Progenitor cell of endocrine pancreas (in vitro differentiated cells): ENCODE results near the gene TRIM41. TPM values are rescaled to one million over a fixed set of nuclear protein-coding genes. Genes with fewer than 3 reads are reported as not detected.

ENCODE experiments used
- DNase-seq: peaks from one replicate; pipeline ENCODE4 v3.0.0; 2021; ENCODE audit warnings: low spot score; ENCODE audit not compliant: unreplicated experiment
- H3K27ac Mint-ChIP-seq: 2 replicates; pipeline ENCODE4 v1.8.0; 2021; ENCODE audit warnings: mild to moderate bottlenecking, moderate library complexity, mixed read lengths
- H3K27me3 Mint-ChIP-seq: 2 replicates; pipeline ENCODE4 v1.8.0; 2021; ENCODE audit warnings: mixed read lengths
- H3K36me3 Mint-ChIP-seq: 2 replicates; pipeline ENCODE4 v1.8.0; 2022; ENCODE audit warnings: mixed read lengths; ENCODE audit not compliant: insufficient read depth
- H3K4me1 Mint-ChIP-seq: 2 replicates; pipeline ENCODE4 v1.8.0; 2021; ENCODE audit warnings: low read depth, mixed read lengths
- H3K4me3 Mint-ChIP-seq: 2 replicates; pipeline ENCODE4 v1.8.0; 2021; ENCODE audit warnings: low read depth, mild to moderate bottlenecking, moderate library complexity, mixed read lengths
- H3K9me3 Mint-ChIP-seq: 2 replicates; pipeline ENCODE4 v1.8.0; 2021; ENCODE audit warnings: low read depth, mixed read lengths
- total RNA-seq: library from RNA; stranded (reverse); gene quantifications from 2 replicates; pipeline ENCODE4 v1.2.1, GENCODE V29; 2021
- TF ChIP-seq, protein P1 (sequence below): fragments of 200-600 bp; sonication (generic); IDR thresholded peaks from one replicate; pipeline ENCODE4 v1.5.0; 2021; ENCODE audit warnings: antibody characterized with exemption, mild to moderate bottlenecking; ENCODE audit not compliant: unreplicated experiment

The TRIM41 gene
- total RNA-seq, 1 donor from 2014 or later = 37.6 TPM

- DNase-seq = peak; percentile 72
- peaks cover 17% of the 10 kb centered on the region for H3K36me3 Mint-ChIP-seq
- H3K4me3 Mint-ChIP-seq = peak overlapping the region; percentile 92
- H3K27me3 Mint-ChIP-seq = no peaks in the 10 kb centered on the region
- TF ChIP-seq, protein P1, sequence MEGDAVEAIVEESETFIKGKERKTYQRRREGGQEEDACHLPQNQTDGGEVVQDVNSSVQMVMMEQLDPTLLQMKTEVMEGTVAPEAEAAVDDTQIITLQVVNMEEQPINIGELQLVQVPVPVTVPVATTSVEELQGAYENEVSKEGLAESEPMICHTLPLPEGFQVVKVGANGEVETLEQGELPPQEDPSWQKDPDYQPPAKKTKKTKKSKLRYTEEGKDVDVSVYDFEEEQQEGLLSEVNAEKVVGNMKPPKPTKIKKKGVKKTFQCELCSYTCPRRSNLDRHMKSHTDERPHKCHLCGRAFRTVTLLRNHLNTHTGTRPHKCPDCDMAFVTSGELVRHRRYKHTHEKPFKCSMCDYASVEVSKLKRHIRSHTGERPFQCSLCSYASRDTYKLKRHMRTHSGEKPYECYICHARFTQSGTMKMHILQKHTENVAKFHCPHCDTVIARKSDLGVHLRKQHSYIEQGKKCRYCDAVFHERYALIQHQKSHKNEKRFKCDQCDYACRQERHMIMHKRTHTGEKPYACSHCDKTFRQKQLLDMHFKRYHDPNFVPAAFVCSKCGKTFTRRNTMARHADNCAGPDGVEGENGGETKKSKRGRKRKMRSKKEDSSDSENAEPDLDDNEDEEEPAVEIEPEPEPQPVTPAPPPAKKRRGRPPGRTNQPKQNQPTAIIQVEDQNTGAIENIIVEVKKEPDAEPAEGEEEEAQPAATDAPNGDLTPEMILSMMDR = peak; percentile 5
- H3K27ac Mint-ChIP-seq = peak overlapping the region; percentile 97
- H3K9me3 Mint-ChIP-seq = no peaks in the 10 kb centered on the region
- H3K4me1 Mint-ChIP-seq = peaks cover 44% of the 10 kb centered on the region
Observed at GRCh38 chr5:181246276-181247049, 23.4 kb downstream of the TRIM41 start.

DNA sequence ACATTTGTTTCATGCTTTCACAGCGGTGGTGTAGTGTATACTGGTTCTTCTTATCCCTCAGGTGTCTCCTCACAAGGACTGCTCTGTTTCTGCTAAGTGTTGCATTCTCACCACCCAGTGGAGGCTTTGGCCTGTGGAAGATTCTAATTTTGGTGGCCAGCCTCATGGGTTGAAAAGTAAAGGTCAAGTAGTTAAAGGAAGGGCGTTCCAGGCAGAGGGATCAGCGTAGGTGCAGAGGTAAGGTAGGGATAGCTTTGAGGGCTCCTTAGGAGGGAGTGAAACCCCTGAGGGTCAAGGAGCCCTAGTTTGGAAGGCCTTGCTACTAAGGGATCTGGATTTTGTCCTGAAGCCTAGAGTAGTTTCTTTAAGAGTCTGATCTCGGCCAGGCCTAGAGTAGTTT, 25.2 kb downstream of the TRIM41 start:
- H3K9me3 Mint-ChIP-seq = no peaks in the 10 kb centered on the region
- H3K36me3 Mint-ChIP-seq = peaks cover 6% of the 10 kb centered on the region
- H3K27ac Mint-ChIP-seq = peak overlapping the region; percentile 97
- H3K4me3 Mint-ChIP-seq = peak overlapping the region; percentile 92
- TF ChIP-seq, protein P1 = no peak
- H3K4me1 Mint-ChIP-seq = peaks cover 29% of the 10 kb centered on the region
- no peak for DNase-seq
- no peaks in the 10 kb centered on the region for H3K27me3 Mint-ChIP-seq

DNA sequence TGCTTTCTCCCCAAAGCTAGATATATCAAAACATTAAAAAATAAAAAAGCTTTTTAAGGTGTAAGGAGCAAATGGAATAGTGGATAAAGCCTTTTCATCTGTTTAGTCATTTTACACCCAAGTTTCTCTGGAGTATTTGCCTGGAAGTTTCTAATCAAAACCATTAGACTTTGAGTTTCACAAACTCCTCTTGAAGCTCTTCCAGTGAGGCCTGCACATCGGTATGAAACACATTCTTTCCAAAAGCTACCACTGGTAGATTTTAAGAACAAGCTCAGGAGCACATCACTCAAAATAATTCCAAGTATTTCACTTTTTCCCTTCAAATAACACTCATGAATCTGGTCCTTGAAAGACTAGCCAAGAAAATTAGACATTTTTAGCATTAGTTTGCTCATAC, 32.2 kb downstream of the TRIM41 start:
- Mint-ChIP-seq H3K36me3 (peaks cover 13% of the 10 kb centered on the region), H3K4me1 (peaks cover 21% of the 10 kb centered on the region), H3K27ac (no peak overlapping the region), H3K27me3 (no peaks in the 10 kb centered on the region), H3K9me3 (no peaks in the 10 kb centered on the region), H3K4me3 (no peak overlapping the region)
- no peak for DNase-seq
- TF ChIP-seq, protein P1 = no peak

DNA sequence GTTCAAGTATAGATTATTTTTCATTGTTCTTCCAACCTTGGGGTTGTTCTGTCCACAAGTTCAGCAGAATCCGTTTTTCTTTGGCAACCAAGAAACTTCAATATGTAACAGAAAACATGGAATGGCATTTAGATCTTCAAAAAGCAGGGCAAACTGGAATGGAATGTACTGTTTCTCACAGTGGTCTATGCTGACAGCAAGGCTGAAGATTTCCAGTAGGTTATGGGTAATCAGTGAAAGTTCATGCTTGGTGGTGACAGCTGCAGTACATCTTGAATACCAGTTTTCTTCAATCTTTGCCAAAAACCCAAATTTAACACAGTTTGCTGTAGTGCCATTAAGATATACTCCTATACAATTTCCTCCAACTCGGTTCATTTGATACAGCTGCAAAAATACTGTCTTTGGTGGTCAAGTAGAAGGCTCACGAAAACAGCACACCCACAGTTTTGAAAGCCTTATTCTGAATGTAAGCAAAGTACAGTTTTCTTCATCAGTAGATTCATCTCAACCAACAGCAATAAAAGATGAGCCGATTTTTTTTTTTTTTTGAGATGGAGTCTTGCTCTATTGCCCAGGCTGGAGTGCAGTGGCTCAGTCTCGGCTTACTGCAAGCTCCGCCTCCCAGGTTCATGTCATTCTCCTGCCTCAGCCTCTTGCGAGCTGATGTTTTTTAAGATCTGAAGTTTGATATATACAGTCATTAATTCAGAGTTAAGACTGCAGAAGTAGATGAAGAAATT, 32.9 kb downstream of the TRIM41 start:
- Mint-ChIP-seq H3K4me1 (peaks cover 28% of the 10 kb centered on the region), H3K9me3 (no peaks in the 10 kb centered on the region), H3K27me3 (no peaks in the 10 kb centered on the region), H3K4me3 (no peak overlapping the region), H3K36me3 (peaks cover 13% of the 10 kb centered on the region), H3K27ac (no peak overlapping the region)
- no peak for DNase-seq
- TF ChIP-seq, protein P1 = no peak

GRCh38 chr5:181258576-181258975, 35.5 kb downstream of the TRIM41 start:
- H3K4me3 Mint-ChIP-seq = no peak overlapping the region
- no peaks in the 10 kb centered on the region for H3K27me3 Mint-ChIP-seq
- DNase-seq = no peak
- TF ChIP-seq, protein P1 = no peak
- H3K4me1 Mint-ChIP-seq = peaks cover 28% of the 10 kb centered on the region
- H3K36me3 Mint-ChIP-seq = peaks cover 8% of the 10 kb centered on the region
- H3K9me3 Mint-ChIP-seq = no peaks in the 10 kb centered on the region
- no peak overlapping the region for H3K27ac Mint-ChIP-seq
